ENCODE data around the gene GPR12.
"Not testable (repeated sequence)": the region's sequence is repeated elsewhere in the genome, so short reads cannot be mapped to it uniquely, and the experiment has no call there.

GPR12 gene

DNA sequence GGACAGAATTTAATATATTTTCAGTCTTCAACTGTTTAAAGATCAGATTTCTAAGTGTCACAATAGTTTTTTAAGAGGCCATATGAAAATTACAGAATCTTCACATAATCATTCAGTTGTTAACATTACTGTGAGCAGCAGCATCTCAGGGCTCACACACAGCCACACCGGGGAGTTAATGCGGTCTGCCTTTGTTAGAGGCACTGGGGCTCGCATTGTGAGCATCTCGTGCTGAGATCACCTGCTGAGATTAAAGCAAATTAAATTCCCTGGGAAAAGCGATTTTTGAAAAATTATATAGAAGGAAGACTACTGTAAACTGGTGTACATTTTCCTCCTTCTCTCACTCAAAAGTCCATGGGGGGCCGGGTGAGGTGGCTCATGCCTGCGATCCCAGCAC lies 16.6 kb downstream of the GPR12 start:
- DNase-seq, result no peak

DNA sequence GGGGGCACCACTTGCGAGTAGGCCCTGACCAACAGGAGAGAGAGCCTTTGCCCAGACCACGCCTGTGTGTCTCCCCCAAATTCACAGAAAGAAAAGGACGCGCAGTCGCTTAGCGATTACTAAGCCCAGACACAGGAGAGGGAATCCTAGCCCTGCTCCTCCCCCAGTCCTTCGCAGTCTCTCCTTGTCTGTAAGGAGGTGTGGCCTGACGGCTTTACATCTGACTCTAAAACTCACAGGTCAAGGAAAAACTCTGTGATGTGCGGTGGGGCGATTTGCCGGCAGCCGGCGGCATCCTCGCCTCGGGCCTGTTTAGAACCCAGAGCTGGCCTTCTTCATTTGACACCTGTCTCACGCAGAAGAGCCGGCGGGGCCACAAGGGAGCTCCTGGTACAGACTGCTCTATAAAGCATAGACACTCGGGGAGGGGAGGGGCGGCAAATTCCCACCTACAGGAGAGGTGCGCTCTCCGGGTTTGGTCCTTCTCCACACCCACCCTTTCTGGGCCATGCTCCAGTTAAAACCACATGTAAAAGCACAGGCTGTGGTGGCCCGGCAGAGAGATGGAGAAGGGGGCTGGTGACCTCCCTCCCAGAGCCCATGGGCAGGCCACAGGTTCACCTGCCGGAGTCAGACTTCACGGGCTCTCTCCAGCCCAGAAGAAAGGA lies 17.8 kb downstream of the GPR12 start:
- no peak for DNase-seq

DNA sequence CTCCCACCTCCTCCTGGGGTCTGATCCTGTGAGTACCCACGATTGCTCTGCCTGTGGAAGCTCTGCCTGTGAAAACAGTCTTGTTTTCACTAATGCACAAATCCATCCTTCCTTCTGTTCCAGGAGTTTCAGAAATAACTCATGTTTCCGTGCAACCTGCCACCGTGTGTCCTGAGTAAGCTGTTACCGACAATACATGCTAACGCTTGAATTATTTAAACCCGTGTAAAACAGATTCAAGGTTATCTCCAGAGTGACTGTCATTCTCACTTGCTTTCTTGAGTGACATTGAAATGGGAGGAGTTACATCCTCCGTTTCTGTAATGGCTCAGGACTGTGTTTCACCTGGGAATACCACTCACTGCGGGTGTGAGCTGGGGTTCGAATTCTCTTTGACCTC lies 24.9 kb downstream of the GPR12 start:
- no peak for DNase-seq

DNA sequence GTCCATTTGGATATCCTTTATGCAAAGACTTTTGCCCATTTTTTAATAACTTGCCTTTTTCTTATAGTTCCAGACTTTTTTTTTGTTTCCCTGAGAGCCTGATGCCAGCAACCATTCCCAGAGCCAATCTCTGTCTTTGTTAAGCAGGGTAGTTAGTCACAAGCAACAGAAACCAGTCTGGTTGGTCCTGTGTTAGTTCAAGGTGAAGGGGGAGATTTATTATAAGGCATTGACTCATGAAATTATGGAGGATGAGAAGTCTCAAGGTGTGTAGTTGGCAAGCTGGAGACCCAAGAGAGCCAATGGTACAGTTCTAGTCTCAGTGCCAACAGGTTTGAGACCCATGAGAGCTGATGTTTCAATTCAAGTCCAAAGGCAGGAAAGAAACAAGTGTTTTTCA lies 33.0 kb downstream of the GPR12 start:
- DNase-seq, result no peak

DNA sequence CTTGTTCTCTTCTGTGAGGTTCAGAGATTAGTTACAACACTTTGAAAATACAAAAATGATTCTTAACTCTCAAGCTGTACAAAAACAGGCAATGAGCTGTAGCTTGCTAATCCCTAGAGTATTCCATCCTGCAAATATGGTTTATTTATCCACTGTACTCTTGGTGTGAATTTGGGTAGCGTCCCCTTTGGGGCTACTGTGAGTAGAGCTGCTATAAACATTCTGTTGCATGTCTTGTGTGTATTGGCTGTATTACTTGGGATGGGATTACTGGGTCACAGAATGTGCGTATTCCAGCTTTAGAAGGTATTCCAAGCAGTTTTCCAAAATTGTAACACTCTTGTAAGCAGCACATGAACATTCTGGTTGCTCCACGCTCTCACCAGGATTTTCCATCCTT lies 33.5 kb downstream of the GPR12 start:
- DNase-seq, result no peak

DNA sequence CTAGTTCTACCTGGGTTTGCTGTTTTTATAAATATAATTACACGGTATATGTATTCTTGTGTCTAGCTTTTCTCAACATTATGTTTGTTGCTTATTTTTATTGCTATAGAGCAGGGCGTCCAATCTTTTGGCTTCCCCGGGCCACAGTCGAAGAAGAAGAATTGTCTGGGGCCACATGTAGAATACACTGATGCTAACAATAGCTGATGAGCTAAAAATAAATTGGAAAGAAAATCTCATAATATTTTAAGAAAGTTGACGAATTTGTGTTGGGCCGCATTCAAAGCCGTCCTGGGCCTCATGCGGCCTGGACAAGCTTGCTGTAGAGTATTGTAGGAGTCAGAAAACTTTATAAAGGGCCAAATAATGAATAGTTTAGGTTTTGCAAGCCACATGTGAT lies 33.9 kb downstream of the GPR12 start:
- DNase-seq, result no peak

DNA sequence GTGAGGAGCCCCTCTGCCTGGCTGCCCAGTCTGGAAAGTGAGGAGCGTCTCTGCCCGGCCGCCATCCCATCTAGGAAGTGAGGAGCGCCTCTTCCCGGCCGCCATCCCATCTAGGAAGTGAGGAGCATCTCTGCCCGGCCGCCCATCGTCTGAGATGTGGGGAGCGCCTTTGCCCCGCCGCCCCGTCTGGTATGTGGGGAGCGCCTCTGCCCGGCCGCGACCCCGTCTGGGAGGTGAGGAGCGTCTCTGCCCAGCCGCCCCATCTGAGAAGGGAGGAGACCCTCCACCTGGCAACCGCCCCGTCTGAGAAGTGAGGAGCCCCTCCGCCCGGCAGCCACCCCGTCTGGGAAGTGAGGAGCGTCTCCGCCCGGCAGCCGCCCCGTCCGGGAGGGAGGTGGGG lies 37.0 kb downstream of the GPR12 start:
- DNase-seq, result not testable (repeated sequence)

DNA sequence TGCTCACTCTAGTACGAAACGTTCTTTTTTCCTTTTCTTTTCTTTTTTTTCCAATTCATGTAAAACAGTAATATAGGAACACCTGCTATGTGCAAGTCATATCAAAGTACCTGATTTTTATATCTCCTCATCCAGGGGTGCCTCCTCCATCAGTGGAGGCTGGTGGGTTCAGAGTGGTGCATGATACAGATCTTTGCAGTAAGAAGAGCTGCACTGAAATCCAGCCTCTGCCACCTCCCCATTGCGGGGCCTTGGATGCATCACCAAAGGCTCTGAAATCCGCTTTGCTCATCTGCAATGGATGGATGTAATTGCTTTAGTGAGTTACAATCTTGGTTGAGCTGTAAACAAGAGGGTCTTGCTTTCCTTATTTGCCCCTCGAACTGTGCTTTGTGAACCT lies 38.3 kb downstream of the GPR12 start:
- no peak for DNase-seq

DNA sequence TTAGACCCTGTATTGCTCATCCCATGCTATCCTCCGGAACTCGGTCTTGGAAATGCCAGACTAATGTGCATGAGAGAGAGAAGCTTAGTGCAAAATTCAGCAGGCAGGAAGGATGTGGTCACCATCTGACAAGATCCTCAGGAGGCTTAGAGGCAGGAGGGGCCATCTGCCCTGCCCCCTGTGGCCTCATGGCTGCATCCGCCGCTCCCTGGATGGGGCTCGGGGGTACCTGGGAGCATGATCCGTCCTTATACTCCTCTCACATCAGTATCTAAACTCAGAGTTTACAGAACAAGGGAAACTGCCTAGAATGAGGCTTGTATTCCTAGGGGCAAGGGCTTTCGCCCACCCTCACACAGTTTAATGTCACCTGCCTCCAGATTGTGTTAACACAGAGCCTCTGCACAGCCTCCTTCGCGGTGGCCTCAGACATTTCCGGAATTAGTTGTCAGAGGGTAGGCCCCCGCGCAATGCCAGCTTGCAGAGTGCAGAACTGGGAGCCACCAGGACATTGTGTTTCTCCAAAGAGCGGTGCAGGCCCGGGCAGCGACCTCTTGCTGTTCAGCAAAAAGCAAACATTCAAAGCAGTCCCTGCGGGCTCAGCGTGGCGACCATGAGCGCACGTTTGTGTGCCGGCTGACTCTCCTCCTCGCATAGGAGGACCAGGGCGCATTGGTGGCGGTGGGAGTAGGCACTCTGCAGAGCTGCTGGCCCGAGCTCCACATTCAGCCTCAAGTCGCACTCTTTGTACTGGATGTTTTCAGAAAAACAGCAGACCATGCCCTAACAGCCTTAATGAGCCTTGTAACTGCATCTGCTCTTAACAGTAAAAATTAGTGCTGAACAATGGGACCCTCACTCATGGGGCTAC lies 39.1 kb downstream of the GPR12 start:
- DNase-seq, result peak; percentile 49

DNA sequence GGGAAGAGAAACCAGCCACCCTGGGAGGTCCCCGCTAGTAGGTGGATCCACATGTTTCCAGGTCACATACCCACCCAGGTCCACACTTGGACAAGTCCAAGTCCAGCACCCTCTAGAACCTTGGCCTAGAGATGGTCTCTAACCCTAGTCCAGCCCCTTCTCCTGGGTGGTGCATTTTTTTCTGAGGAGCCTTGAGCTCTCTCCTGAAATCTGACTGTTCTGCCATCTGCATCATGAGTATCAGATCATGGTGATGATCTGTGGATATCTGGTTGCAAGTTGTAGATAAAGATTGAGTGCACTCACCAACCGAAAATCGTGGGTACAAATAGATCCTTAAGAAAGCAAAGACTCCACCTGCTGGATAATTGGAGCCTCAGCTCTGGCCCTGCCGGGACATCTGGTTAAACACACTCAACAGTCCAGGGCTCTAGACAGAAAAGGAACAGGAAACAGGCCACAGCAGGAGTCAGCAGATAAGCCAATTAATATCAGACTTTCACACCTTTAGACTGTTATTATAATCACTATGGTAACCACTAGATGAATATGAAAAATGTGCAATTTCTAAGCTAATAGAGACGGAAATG lies 41.1 kb downstream of the GPR12 start:
- DNase-seq, result no peak

DNA sequence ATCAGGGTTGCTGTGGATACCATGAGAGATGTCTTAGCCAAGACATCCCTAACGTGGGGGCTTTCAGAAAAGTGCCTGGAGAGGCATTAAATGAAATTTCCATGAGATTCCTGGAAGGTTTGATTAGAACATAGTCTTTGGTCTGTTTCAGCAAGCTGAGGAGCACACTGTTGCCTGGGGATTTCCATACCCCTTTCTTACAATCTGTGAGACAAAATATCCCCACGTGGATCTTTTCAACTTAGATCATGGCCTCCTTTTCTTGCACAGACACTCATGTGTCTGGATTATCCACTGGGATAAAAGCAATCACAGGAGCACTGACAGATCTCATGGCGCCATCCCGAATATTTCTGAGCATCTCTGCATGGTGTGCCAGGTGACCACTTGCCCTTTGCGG lies 41.7 kb downstream of the GPR12 start:
- DNase-seq, result no peak

DNA sequence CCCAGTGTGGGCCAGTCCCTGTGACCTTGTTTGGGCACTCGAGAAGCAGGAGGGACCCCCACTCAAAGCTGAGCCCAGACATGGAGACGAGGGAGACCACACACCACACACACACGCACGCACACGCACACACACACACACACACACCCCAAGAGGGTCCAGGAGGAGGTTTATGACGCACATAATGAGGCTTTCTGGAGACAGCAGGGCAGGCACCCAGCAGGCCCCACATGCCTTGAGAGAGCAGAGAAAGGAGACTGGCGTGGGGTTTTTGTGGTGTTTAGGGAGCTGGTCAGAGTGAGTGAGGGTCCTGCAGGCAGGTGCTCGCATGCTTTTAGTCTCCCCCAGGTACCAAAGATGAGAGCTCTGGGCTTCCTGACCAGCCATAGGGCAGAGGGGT lies 42.4 kb downstream of the GPR12 start:
- DNase-seq, result no peak

DNA sequence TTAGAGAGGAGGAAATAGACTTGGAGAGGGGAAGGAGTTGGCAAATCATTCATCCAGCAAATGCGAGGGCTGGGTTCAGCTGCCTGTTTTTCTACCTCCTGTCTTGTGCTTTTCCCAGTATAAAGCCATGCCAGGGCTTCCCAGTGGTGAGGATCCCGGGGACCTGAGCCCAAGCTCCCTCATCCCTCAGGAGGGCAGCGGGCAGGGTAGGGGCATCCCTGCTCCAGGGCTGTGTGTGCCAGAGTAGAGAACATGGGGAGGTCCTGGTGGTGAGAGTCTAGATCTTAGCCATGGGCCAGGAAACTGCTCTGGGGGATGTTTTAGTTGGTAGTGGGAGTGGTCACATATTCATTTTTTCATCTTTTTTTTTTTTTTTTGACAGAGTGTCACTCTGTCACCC lies 43.6 kb downstream of the GPR12 start:
- no peak for DNase-seq

DNA sequence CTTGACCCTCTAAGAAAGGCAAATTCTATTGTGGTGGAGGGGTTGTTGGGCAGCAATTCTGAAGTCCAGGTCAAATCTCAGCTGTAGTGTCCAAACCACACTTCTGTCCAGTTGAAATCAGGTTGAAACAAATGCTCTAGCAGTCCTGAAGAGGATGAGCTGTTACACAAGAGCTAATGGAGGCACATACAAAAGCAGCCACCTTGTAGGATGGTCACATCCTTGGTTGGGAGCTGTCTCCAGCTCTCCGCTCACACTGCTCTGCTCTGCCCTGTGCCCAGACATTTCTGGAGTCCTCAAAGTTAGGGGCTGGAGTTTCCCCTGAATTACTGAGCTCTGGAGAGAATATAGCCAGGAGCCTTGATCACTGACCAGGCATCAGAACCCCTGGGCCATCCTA lies 47.2 kb downstream of the GPR12 start:
- DNase-seq, result no peak

DNA sequence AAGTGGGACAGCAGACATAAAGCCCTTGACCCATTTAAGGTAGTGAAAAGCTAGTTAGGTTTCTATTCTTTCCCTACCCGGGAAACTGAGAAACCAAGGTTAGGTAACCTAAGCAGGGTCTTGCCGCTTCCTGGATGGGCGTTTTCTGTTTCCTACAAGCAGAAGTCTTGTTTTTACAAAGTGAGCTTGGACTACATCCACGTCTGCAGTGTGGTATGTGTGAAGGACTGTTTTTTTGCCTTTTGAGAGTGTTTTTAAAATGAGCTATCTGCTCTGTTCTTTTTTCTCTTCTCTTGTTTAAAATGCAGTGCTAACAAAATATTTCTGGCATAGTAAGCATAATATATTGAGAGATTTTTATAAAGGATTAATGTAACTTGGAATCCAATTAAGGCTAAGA lies 49.4 kb downstream of the GPR12 start:
- DNase-seq, result no peak

DNA sequence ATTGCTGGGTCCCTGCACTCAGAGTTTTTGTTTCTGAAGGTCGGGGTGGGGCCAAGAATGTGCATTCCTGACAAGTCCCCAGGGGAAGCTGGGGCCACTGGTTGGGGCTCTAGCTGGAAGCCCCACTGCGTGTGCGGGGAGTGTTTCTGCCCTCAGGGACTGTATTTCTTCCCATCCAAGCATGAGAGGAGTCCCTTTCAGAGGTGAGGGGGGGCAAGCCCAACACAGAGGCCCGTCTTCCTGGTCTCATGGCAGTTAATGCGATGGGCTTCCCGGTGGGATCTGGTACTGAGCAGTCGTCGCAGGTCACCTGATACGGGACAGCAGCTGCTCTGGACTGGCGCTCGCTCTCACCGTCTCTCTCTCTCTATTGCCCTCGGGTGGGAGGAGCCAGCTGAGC lies 50.4 kb downstream of the GPR12 start:
- no peak for DNase-seq

DNA sequence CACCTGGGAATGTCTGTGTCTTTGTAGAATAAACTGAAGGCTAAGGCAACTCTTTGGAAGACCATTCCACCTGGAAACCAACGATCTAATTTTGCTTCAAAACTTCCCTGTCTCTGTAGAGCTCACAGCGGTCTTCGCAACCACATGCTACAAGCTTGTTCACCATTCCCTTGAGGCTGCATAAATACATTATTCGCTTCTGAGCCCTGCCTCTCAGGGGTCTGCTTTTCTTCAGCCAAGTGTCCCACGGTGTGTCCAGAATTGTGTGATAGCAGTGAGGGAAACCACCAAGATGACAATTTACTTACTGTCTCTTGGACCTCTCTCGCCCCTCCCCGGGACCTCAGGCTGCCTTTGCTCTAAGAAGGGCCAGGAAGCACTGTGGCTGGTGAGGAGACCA lies 51.1 kb downstream of the GPR12 start:
- DNase-seq, result no peak

DNA sequence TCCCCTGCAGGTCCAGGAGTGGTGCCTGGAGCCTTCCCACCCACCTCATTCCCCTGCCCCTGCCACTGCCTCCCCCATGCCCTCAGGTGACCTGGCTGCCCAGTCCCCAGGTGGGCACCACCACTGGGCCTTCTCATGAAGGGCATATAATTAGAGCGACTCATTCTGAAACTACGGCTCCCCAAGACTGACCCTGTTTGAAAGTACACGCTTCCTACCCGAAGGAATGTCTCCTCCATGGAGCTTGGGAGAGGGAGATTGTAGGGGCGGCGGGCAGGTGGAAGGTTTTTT lies 52.6 kb downstream of the GPR12 start:
- no peak for DNase-seq

DNA sequence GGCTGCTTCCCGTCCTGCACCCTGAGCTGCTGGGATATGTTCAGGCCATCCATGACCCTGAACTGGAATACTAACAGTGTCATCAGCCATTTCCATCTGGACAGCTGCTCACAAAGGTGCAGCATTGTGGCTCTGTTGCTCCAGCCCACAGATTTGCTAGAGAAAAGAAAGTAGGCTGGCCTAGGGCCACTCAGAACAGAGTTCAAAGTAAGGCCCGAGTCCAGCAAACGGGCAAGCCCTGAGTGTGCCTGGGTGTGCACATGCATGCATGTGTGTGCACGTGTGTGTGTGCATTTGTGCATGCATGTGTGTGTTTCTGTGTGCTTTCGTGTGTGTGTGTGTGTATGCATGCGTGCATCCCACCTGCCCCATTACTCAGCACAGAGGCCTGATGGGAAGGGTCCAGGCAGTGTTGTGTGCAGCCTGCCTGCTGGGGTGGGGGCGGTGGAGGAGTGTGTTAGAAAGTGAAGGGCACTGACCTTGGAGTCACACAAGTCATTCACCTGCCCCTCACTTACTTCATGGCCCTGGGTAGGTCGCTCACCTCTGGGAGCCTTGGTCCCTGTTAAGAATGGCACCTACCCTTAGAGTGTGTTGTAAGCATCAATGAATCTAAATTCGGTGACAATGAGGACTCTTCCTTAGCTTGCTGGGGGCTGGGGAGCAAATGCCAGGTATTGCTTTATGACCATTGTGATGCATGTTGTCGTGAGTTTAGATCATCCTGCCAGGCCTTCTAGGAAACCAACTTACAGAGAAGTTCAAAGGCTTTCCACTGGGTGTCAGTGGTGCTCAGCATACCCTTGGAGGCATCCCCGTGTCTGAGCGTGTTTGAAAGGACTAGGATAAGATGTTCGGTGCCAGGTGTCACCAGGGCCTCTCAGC lies 53.2 kb downstream of the GPR12 start:
- peak; percentile 60 for DNase-seq

DNA sequence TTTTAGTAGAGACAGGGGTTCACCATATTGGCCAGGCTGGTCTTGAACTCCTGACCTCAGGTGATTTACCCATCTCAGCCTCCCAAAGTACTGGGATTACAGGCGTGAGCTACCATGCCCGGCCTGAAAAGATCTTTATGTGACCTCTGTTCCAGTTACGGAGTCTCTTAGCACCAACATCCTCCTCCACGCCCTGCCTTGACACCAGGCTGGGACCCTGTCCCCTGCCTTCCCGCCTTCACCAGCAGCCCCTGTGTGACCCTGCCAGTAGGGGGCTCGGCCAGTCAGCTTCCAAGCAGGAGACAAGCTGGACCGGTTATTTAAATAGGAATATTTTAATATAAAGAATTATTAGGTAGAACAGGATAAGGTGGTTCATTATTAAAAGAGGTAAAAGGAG lies 54.2 kb downstream of the GPR12 start:
- no peak for DNase-seq

DNA sequence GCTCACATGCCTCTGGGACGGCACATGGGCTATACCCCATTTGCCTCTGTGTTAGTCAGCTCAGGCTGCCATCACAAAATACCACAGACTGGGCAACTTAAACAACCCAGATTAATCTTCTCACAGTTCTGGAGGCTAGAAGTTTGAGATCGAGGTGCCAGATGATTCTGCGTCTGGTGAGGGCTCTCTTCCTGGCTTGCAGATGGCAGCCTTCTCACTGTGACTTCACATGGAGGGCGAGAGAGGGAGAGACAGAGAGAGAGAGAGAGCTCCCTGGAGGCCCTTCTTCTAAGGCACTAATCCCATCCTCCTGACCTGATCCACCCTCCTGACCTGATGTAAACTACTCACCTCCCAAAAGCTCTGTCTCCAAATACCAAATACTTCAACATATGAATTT lies 55.0 kb downstream of the GPR12 start:
- DNase-seq, result no peak
